Prostate gland (tissue), 2 donors: ENCODE measurements around the gene PRKAR2A.

ENCODE experiments used
- CTCF ChIP-seq, 4 experiments: fragments of 200-600 bp in 2 of 4; fragments of 450-650 bp in 2 of 4; sonication (generic) in 2 of 4; IDR thresholded peaks; 1 replicate in 3 of 4; 2 replicates in 1 of 4; pipeline ENCODE4 v1.5.1; 2016 to 2019; ENCODE audit warnings: antibody characterized with exemption in 4 of 4, mild to moderate bottlenecking in 2 of 4, moderate library complexity in 2 of 4
- POLR2AphosphoS5 ChIP-seq: sonication (generic); formaldehyde crosslinking; IDR thresholded peaks from one replicate; pipeline ENCODE4 v1.6.1; 2017; ENCODE audit warnings: antibody characterized with exemption

GRCh38 chr3:48879994-48880377 is 32.3 kb upstream of the PRKAR2A start:
- no peak for TF ChIP-seq POLR2AphosphoS5
- TF ChIP-seq CTCF (IDR thresholded peaks at IDR 0.05): no peak
